GM18951 (cell line): ENCODE data around the gene TNIK.

Source experiments
- POLR2A ChIP-seq: IDR thresholded peaks from 4 replicates; pipeline ENCODE4 v1.6.1; 2011; ENCODE audit warnings: mild to moderate bottlenecking; ENCODE audit not compliant: insufficient read length, insufficient read depth; ENCODE audit errors: extremely low read depth
- in situ Hi-C: fragments of 300-500 bp; cut with MboI; formaldehyde crosslinking; loops from one replicate; pipeline ENCODE4 v1.12.0; 2022; ENCODE audit warnings: low sequenced_read_pairs, mixed read lengths, inconsistent platforms; ENCODE audit not compliant: unreplicated experiment

Gene TNIK

DNA sequence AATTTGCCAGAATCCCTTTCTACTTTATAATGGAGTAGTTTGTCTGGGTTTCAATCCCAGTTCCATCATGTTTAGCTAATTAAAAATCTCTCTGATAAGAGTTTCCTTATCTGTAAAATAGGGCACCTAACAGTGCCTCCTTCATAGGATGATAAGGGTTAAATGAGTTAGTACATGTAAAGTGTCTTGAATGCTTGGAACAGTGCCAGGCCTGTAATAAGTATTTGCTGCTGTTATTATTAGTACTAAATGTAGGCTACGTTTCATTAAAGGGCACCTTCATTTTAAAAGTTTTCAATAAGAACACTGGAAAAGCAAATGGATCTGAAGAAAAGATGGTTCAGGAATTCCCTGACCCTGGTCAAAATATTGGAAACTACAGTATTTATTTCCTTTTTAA lies 421.9 kb downstream of the TNIK start:
- in situ Hi-C loops = no loop called here
- no peak for TF ChIP-seq POLR2A

DNA sequence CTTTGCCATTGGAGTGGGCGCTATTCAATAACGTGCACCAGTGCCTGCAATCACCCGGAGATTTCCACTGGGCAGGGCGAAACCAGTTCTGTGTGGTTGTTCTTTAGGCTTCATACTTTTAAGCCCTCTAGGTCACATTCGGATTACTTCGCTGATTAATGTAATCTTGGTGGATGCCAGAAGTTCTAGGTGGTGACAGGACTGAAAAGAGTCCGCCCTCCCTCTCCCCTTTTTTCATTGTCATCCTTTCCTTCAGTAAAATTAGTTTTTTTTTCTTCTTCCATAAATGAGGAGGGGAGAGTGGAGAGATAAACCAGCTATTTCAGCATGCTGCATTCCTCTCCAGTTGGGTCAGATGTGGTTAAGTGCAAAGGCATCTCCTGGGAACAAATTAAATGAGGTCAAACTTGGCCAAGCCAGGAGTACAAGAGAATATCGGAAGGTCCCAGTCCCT lies 431.4 kb downstream of the TNIK start:
- in situ Hi-C loops = no loop called here
- no peak for TF ChIP-seq POLR2A

DNA sequence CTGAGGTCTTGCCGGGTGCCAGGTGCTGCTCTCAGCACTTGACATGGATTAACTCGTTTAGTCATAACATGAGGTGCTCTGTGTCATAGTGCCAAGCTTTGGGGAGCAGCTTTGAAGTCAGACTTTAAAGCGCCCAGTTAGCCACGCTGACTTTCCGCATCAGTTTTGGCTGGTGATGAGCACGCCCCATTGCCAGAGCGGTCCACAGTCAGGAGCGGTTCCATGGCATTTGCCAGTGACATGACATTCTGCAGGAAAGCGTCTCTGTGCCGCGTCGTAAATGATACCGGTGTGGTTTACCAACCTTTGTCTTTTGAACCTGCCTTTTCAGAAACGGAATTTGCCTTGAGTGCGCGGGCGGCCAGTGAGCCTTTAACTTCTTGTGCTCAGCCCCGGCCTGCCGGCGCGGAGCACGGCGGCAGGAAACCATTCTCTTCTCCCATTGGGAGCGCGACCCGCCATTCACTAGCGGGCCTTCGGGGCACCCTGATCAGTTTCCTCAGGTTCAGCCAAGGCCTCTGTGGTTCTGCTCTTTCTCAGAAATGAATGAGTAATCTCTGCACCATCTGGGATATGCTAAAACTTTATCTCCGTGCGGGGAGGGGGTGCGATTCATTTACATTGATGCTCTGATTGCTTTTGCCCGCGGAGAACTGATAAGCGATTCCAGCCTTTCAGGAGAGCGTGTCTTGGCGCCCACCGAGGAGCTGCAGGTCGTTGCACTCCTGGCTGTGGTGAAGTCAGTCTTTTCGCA lies 432.0 kb downstream of the TNIK start:
- TF ChIP-seq POLR2A = no peak
- in situ Hi-C loops = no loop called here

DNA sequence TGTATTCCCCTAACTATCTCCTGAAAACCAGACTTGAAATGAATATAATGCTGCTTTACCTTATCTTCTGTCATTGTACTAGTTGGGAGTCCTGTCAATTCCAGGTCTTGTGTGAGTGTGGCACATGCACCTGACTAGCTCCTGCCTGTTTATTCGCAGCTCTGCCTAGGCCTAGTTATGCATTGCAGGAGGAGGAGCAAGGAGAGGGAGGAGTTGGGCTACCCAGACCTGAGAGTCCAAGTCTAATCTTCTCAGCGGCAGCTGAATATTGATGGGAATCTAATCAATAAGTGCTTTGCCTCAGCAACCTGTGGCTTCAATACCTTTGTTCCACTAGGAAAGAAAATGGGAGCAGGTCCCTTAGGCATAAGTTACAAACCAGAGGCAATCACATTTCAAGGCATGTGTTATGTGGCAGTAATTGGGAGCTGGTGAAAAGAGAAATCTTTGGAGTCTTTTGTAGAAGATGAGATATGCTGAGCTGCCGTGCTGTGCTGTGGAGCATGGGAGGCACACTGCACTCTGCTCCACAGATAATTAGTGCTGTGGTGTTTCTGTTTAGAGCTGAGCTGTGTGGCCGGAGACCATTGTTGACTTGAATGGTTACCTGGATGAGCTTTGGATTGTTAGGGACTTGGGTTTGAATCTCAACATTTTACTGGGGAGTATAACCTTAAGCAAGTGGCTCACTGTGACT lies 433.5 kb downstream of the TNIK start, which contains the start of gene SLC2A2:
Gene SLC2A2 (minus strand): TSS at position 124 of the 697 bp plus-strand sequence. CDS start 50 bp downstream, at position 74.
- no peak for TF ChIP-seq POLR2A
- in situ Hi-C loops = no loop called here

DNA sequence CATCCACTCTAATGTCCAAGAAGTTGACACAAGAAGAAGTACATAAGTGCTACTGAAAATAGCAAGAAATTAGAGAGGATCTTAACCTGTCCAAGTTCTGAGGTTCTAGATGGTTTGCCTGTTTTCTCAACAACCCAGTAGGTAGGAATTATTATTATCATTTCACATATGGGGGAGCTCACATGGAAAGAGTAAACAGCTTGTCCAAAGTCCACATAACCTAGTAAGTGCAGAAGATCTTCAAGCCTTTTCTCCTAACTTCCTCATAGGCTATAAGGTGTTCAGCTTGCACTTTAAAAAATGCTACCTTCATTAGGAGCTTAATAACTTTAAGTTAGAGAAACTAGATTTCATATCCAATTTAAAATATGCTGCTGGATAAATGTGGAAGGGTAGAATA lies 436.6 kb downstream of the TNIK start:
- in situ Hi-C loops = no loop called here
- no peak for TF ChIP-seq POLR2A

DNA sequence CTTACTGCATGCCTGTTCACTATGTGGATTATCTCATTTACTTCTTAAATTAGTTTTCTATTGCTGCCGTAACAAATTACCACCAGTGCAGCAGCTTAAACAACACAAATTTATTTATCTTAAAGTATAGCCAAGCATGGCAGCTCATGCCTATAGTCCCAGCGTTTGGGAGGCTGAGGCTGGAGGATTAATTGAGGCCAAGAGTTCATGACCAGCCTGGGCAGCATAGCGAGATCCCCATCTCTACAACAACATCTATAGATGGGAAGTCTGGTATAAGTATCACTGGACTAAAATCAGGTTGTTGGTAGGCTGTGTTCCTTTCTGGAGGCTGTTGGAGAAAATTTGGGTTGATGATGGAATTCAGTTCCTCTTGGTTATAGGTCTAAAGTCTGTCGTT lies 438.8 kb downstream of the TNIK start:
- in situ Hi-C loops = no loop called here
- no peak for TF ChIP-seq POLR2A

DNA sequence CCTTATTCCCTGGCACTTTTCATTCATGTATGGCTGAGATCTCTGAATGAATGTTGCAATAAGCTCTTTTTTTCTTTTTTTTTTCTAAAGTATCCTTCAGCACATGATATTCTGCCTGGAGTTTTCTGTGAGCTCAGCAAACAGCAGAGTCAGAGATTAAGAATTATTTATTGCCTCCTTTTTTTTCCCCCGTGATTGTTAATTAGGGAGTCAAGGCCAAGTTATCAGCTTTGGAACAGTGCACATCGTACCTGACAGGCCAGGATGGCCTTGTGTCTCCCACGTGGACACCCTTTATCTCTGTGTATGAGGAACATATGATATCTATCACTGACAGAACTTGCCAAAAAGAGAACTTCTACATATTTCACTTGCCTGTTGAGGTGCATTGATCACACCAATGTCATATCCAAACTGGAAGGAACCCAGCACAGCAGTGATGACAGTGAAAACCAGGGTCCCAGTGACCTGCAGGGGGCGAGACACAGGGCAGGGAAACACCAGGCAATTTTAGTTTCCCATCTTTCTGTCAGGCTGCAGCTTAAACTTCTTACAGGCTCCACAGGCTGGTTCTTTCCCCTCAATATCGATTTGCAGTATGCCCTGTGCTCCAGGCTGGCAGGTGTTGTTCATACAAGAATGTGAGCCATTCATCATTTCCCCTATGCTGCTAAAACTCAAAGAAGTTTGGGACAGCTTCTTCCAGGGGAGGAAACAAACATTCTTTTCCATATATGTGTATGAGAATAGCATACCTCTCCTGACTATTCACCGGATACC lies 441.9 kb downstream of the TNIK start:
- in situ Hi-C loops = no loop called here
- no peak for TF ChIP-seq POLR2A

DNA sequence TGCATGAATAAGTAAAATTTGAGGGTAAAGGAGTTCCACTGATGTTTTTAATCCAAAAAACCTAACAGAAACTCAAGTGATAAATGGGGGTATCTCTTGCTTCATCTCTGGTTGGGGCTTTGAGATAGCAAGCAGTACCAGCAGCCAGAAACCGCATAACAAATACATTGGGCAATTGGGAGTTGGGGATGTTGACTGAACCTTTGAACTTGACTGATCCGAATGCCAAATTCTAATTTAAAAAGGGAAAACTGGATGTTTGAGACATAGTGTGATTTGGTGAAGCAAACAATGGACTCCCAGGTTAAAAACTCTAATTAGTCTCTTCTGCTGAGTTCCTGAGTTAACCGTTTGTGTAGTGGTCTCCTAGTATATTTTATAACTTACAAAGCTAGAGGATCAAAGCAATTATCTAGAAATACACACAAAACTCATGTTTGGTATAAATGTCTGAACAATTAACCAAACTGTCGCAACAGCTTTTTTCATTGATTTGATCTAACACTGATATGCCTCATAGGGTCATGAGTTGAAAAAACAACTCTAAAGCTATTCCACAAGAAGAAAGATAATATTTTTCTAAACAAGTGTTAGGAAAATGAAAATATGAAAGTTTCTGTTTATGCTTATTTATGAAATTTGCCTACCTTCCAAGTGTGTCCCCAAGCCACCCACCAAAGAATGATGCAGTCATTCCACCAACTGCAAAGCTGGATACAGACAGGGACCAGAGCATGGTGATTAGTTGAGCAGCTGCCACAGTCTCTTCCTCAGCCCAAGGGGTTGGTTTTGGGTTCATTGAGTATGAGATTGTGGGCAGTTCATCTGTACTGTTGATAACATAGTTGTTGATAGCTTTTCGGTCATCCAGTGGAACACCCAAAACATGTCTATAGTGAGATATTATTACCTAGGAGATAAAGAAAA lies 446.1 kb downstream of the TNIK start:
- in situ Hi-C loops = no loop called here
- TF ChIP-seq POLR2A = no peak

DNA sequence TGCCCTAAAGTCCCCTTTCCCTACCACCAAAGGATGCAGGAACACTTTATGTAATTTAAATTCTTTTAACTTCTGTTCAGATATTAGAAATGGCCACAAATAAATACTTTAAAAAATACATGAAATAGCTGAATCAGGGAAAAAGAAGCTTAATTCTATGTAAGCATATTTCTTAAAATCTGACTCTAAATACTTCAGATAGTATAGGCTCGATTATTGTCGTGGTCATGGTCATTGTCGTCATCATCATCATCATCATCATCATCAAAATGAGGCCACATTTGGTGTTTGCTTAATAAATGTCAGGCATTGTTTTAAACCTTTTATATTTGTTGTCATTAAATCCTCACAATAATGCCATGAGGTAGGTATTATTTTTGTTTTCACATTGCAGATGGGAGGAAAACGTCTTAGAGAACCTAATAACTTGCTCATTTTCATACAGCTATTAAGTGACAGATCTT lies 448.3 kb downstream of the TNIK start:
- in situ Hi-C loops = no loop called here
- no peak for TF ChIP-seq POLR2A
